ENCODE data around the gene NATD1.

The NATD1 gene

DNA sequence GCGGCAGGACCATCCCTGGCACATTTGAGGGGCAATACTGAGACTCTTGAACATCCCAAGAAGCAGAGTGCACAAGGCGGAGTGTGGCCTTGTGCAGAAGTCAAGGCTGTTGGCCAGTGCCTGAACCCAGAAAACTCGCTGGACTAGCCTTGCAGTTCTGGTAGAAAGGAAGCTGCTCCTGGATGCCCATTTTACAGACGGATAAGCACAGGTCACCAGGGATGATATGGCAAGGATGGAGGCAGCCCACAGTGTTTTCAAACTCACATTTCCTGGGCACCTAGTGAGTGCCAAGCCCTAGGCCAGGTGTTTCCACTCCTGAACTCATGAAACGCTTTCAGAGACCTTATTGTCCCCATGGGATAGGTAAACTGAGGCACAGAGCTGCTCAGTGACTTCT lies 29.6 kb upstream of the NATD1 start:
- Histone ChIP-seq H3K79me2 (ENCODE audit: low read length) (peaks cover 29% of the 10 kb centered on the region), H3K4me2 (ENCODE audit: low read length) (no peak overlapping the region), H3K27me3 (ENCODE audit: low read depth, low read length) (no peaks in the 10 kb centered on the region), H3K9me3 (ENCODE audit: insufficient read depth, low read length) (no peaks in the 10 kb centered on the region), H3K36me3 (replicated peaks; ENCODE audit: low read depth, low read length) (no peaks in the 10 kb centered on the region), H3K4me1 (ENCODE audit: low read length) (peaks cover 16% of the 10 kb centered on the region), H4K20me1 (ENCODE audit: insufficient read depth, low read length) (no peaks in the 10 kb centered on the region), H3K9ac (ENCODE audit: low read length) (no peak overlapping the region), H3K27ac (ENCODE audit: low read length) (no peak overlapping the region), H3K4me3 (ENCODE audit: low read length) (no peak overlapping the region), H2AFZ (ENCODE audit: low read depth, low read length) (no peak overlapping the region)
- TF ChIP-seq, protein P1, sequence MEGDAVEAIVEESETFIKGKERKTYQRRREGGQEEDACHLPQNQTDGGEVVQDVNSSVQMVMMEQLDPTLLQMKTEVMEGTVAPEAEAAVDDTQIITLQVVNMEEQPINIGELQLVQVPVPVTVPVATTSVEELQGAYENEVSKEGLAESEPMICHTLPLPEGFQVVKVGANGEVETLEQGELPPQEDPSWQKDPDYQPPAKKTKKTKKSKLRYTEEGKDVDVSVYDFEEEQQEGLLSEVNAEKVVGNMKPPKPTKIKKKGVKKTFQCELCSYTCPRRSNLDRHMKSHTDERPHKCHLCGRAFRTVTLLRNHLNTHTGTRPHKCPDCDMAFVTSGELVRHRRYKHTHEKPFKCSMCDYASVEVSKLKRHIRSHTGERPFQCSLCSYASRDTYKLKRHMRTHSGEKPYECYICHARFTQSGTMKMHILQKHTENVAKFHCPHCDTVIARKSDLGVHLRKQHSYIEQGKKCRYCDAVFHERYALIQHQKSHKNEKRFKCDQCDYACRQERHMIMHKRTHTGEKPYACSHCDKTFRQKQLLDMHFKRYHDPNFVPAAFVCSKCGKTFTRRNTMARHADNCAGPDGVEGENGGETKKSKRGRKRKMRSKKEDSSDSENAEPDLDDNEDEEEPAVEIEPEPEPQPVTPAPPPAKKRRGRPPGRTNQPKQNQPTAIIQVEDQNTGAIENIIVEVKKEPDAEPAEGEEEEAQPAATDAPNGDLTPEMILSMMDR (IDR thresholded peaks at IDR 0.05; ENCODE audit: low read depth, low read length), result no peak
- TF ChIP-seq EZH2phosphoT487 (IDR thresholded peaks at IDR 0.05; ENCODE audit: low read depth), result no peak

DNA sequence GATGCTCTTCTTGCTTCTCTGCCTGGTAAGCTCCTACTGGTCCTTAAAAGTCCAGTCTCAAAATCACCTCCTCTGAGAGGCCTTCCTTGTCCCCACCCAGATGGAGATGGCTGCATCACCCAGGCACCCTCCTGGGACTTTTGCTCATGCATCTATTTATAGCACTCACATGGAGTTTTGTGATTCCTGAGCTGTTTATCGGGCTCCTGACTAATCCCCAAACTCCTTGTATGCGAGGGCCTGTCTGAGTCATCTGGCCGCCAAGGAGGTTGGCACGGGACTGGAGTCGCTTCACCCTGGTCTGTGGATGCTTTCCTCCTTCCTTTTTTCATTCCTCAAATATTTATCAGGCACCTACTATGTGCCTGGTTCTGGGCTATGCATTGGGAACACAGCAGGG lies 29.0 kb upstream of the NATD1 start:
- Histone ChIP-seq H4K20me1 (ENCODE audit: insufficient read depth, low read length) (no peaks in the 10 kb centered on the region), H3K79me2 (ENCODE audit: low read length) (peaks cover 25% of the 10 kb centered on the region), H3K27ac (ENCODE audit: low read length) (no peak overlapping the region), H3K4me3 (ENCODE audit: low read length) (no peak overlapping the region), H3K4me2 (ENCODE audit: low read length) (no peak overlapping the region), H3K9me3 (ENCODE audit: insufficient read depth, low read length) (no peaks in the 10 kb centered on the region), H3K36me3 (replicated peaks; ENCODE audit: low read depth, low read length) (no peaks in the 10 kb centered on the region), H3K27me3 (ENCODE audit: low read depth, low read length) (no peaks in the 10 kb centered on the region), H3K4me1 (ENCODE audit: low read length) (peaks cover 11% of the 10 kb centered on the region), H3K9ac (ENCODE audit: low read length) (no peak overlapping the region), H2AFZ (ENCODE audit: low read depth, low read length) (no peak overlapping the region)
- TF ChIP-seq, protein P1 (IDR thresholded peaks at IDR 0.05; ENCODE audit: low read depth, low read length), result no peak
- TF ChIP-seq EZH2phosphoT487 (IDR thresholded peaks at IDR 0.05; ENCODE audit: low read depth), result no peak

DNA sequence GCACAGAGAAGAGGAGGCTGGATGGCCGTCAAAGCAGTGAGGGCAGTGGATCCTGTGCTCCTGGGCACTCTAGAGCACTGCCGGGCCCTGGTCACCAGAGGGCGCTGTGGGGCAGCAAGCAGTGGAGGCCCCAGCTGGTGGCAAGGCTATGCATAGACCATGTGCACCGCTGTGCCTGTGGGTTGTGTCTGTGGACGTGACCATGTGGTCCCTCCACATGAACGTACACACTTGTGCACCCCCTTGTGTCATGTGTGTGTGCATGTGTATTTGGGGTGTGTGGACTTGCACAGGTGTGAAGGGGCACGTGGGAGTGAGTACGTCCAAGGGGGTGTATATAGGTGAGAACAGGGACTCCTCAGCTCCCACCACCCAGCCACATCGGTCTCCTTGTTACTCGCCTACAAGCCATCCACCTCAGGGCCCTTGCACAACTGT lies 26.9 kb upstream of the NATD1 start:
- Histone ChIP-seq H3K4me1 (ENCODE audit: low read length) (no peaks in the 10 kb centered on the region), H3K4me2 (ENCODE audit: low read length) (peak overlapping the region; percentile 28; the same call in 1 of the 2 replicates), H4K20me1 (ENCODE audit: insufficient read depth, low read length) (no peaks in the 10 kb centered on the region), H3K4me3 (ENCODE audit: low read length) (no peak overlapping the region), H3K27me3 (ENCODE audit: low read depth, low read length) (no peaks in the 10 kb centered on the region), H3K27ac (ENCODE audit: low read length) (no peak overlapping the region), H3K9me3 (ENCODE audit: insufficient read depth, low read length) (no peaks in the 10 kb centered on the region), H3K9ac (ENCODE audit: low read length) (no peak overlapping the region), H3K79me2 (ENCODE audit: low read length) (peaks cover 4% of the 10 kb centered on the region), H3K36me3 (replicated peaks; ENCODE audit: low read depth, low read length) (no peaks in the 10 kb centered on the region), H2AFZ (ENCODE audit: low read depth, low read length) (no peak overlapping the region)
- no peak for TF ChIP-seq EZH2phosphoT487 (IDR thresholded peaks at IDR 0.05; ENCODE audit: low read depth)
- TF ChIP-seq, protein P1 (IDR thresholded peaks at IDR 0.05; ENCODE audit: low read depth, low read length), result peak; percentile 50

- TF ChIP-seq, protein P1 (IDR thresholded peaks at IDR 0.05; ENCODE audit: low read depth, low read length), result no peak
- TF ChIP-seq EZH2phosphoT487 (IDR thresholded peaks at IDR 0.05; ENCODE audit: low read depth), result no peak
- H3K27ac ChIP-seq (ENCODE audit: low read length), result no peak overlapping the region
- no peaks in the 10 kb centered on the region for H3K4me1 ChIP-seq (ENCODE audit: low read length)
- no peak overlapping the region for H3K4me2 ChIP-seq (ENCODE audit: low read length)
- H2AFZ ChIP-seq (ENCODE audit: low read depth, low read length), result no peak overlapping the region
- no peaks in the 10 kb centered on the region for H3K36me3 ChIP-seq (replicated peaks; ENCODE audit: low read depth, low read length)
- no peaks in the 10 kb centered on the region for H3K27me3 ChIP-seq (ENCODE audit: low read depth, low read length)
- H3K9ac ChIP-seq (ENCODE audit: low read length), result no peak overlapping the region
- no peaks in the 10 kb centered on the region for H4K20me1 ChIP-seq (ENCODE audit: insufficient read depth, low read length)
- no peaks in the 10 kb centered on the region for H3K79me2 ChIP-seq (ENCODE audit: low read length)
- no peak overlapping the region for H3K4me3 ChIP-seq (ENCODE audit: low read length)
- no peaks in the 10 kb centered on the region for H3K9me3 ChIP-seq (ENCODE audit: insufficient read depth, low read length)
Measured at GRCh38 chr17:21279582-21279981, 26.4 kb upstream of the NATD1 start.
